ENCODE measurements around the gene YBX3. TPM values are rescaled to one million over a fixed set of nuclear protein-coding genes. Genes with fewer than 3 reads are reported as not detected.

The YBX3 gene
- total RNA-seq, 1 experiment from 2014 or later = 157 TPM

- H3K4me3 ChIP-seq = no peak overlapping the region
- H3K27me3 ChIP-seq = no peaks in the 10 kb centered on the region
- no peaks in the 10 kb centered on the region for H3K36me3 ChIP-seq
- no peaks in the 10 kb centered on the region for H3K9me3 ChIP-seq (replicated peaks)
- no peak overlapping the region for H3K27ac ChIP-seq
- no peaks in the 10 kb centered on the region for H3K4me1 ChIP-seq
- no peak for DNase-seq
These were observed 53.6 kb downstream of the YBX3 start for GRCh38 chr12:10669533-10669932.

- Histone ChIP-seq H3K4me3 (no peak overlapping the region), H3K27me3 (0 out of 2 replicates have a peak, but pooled peaks cover 3% of the 10 kb centered on the region), H3K9me3 (replicated peaks) (no peaks in the 10 kb centered on the region), H3K36me3 (no peaks in the 10 kb centered on the region), H3K27ac (no peak overlapping the region), H3K4me1 (no peaks in the 10 kb centered on the region)
- DNase-seq = no peak
These were observed 54.6 kb downstream of the YBX3 start for GRCh38 chr12:10668526-10668925.

- Histone ChIP-seq H3K27me3 (0 out of 2 replicates have a peak, but pooled peaks cover 3% of the 10 kb centered on the region), H3K9me3 (replicated peaks) (no peaks in the 10 kb centered on the region), H3K4me1 (no peaks in the 10 kb centered on the region), H3K4me3 (no peak overlapping the region), H3K27ac (no peak overlapping the region), H3K36me3 (no peaks in the 10 kb centered on the region)
- DNase-seq = no peak
These were observed 55.5 kb downstream of the YBX3 start for GRCh38 chr12:10667581-10667980.

- no peak overlapping the region for H3K4me3 ChIP-seq
- DNase-seq = no peak
- 0 out of 2 replicates have a peak, but pooled peaks cover 3% of the 10 kb centered on the region for H3K27me3 ChIP-seq
- no peaks in the 10 kb centered on the region for H3K9me3 ChIP-seq (replicated peaks)
- H3K27ac ChIP-seq = no peak overlapping the region
- no peaks in the 10 kb centered on the region for H3K36me3 ChIP-seq
- H3K4me1 ChIP-seq = no peaks in the 10 kb centered on the region
These were observed 58.6 kb downstream of the YBX3 start for GRCh38 chr12:10664499-10664898.

GRCh38 chr12:10663869-10664268 lies 59.3 kb downstream of the YBX3 start:
- H3K27ac ChIP-seq = no peak overlapping the region
- no peak for DNase-seq
- 0 out of 2 replicates have a peak, but pooled peaks cover 3% of the 10 kb centered on the region for H3K27me3 ChIP-seq
- no peak overlapping the region for H3K4me3 ChIP-seq
- H3K36me3 ChIP-seq = no peaks in the 10 kb centered on the region
- no peaks in the 10 kb centered on the region for H3K4me1 ChIP-seq
- H3K9me3 ChIP-seq (replicated peaks) = no peaks in the 10 kb centered on the region

- no peaks in the 10 kb centered on the region for H3K36me3 ChIP-seq
- H3K27ac ChIP-seq = no peak overlapping the region
- no peak for DNase-seq
- no peak overlapping the region for H3K4me3 ChIP-seq
- H3K27me3 ChIP-seq = 0 out of 2 replicates have a peak, but pooled peaks cover 3% of the 10 kb centered on the region
- no peaks in the 10 kb centered on the region for H3K4me1 ChIP-seq
- 0 out of 2 replicates have a peak, but pooled peaks cover 4% of the 10 kb centered on the region for H3K9me3 ChIP-seq (replicated peaks)
These were observed 61.8 kb downstream of the YBX3 start for GRCh38 chr12:10661338-10661737.

GRCh38 chr12:10654003-10654402 lies 69.1 kb downstream of the YBX3 start:
- Histone ChIP-seq H3K27ac (no peak overlapping the region), H3K4me3 (no peak overlapping the region), H3K27me3 (no peaks in the 10 kb centered on the region), H3K9me3 (replicated peaks) (0 out of 2 replicates have a peak, but pooled peaks cover 4% of the 10 kb centered on the region), H3K36me3 (no peaks in the 10 kb centered on the region), H3K4me1 (no peaks in the 10 kb centered on the region)
- no peak for DNase-seq

GRCh38 chr12:10652192-10652591 lies 70.9 kb downstream of the YBX3 start:
- H3K4me3 ChIP-seq = no peak overlapping the region
- DNase-seq = no peak
- H3K27ac ChIP-seq = no peak overlapping the region
- H3K9me3 ChIP-seq (replicated peaks) = 0 out of 2 replicates have a peak, but pooled peaks cover 4% of the 10 kb centered on the region
- H3K4me1 ChIP-seq = no peaks in the 10 kb centered on the region
- no peaks in the 10 kb centered on the region for H3K36me3 ChIP-seq
- no peaks in the 10 kb centered on the region for H3K27me3 ChIP-seq

Other genes with a start within 250 kb of the YBX3 start
- gene EIF2S3B, start 217.4 kb downstream of the YBX3 start, total RNA-seq (2014; rRNA removed; shearing (Covaris generic)) = 12.9 and 13.7 TPM in 2 replicates
- 64.9 and 65.2 TPM in 2 replicates for gene MAGOHB, start 109.7 kb downstream of the YBX3 start, total RNA-seq (2014; rRNA removed; shearing (Covaris generic))
- not detected in 2 replicates for gene STYK1, start 49.3 kb downstream of the YBX3 start, total RNA-seq (2014; rRNA removed; shearing (Covaris generic))
- gene TAS2R7, start 79.3 kb upstream of the YBX3 start, total RNA-seq (2014; rRNA removed; shearing (Covaris generic)) = 0.12 TPM in 1 of 2 replicates, not detected in the other
- gene TAS2R8, start 84.0 kb upstream of the YBX3 start, total RNA-seq (2014; rRNA removed; shearing (Covaris generic)) = not detected in 2 replicates
- gene TAS2R9, start 86.8 kb upstream of the YBX3 start, total RNA-seq (2014; rRNA removed; shearing (Covaris generic)) = 0.15 and 0.16 TPM in 2 replicates
- gene TAS2R10, start 103.0 kb upstream of the YBX3 start, total RNA-seq (2014; rRNA removed; shearing (Covaris generic)) = 0.63 and 1.4 TPM in 2 replicates
- 3.3 TPM in 2 replicates for gene PRR4, start 126.2 kb upstream of the YBX3 start, total RNA-seq (2014; rRNA removed; shearing (Covaris generic))
- 10.0 and 13.9 TPM in 2 replicates for gene PRH1, start 160.9 kb upstream of the YBX3 start, total RNA-seq (2014; rRNA removed; shearing (Covaris generic))
- 0.71 and 1.3 TPM in 2 replicates for gene TAS2R13, start 186.2 kb upstream of the YBX3 start, total RNA-seq (2014; rRNA removed; shearing (Covaris generic))
- gene PRH2, start 205.9 kb upstream of the YBX3 start, total RNA-seq (2014; rRNA removed; shearing (Covaris generic)) = not detected in 2 replicates
- gene TAS2R14, start 215.9 kb upstream of the YBX3 start, total RNA-seq (2014; rRNA removed; shearing (Covaris generic)) = 1.4 and 2.8 TPM in 2 replicates